GM19455 (cell line): ENCODE results near the gene KLRC4.
"Not testable (repeated sequence)": the region's sequence is repeated elsewhere in the genome, so short reads cannot be mapped to it uniquely, and the experiment has no call there.

Source experiments
- ATAC-seq: cut with Tn5 transposase; IDR thresholded peaks from one replicate; pipeline ENCODE4 v1.9.1; 2021; ENCODE audit not compliant: unreplicated experiment

KLRC4 gene

DNA sequence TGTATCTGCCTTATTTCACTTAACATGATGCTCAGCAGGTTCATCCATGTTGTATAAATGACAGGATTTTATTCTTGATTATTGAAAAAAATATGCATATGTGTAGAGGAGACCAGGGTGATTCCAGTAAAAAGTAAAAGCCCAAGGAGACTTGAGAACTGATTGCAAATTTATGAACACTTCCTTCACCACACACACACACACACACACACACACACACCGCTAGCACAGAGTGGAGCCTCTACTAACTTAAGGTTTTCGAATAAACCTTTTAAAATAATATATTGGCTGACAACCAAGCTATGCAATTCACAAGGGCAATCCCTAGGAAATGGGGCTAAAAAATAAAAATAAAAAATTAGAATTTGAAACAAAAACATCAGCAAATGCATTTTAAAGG lies 11.4 kb downstream of the KLRC4 start:
- ATAC-seq = no peak

DNA sequence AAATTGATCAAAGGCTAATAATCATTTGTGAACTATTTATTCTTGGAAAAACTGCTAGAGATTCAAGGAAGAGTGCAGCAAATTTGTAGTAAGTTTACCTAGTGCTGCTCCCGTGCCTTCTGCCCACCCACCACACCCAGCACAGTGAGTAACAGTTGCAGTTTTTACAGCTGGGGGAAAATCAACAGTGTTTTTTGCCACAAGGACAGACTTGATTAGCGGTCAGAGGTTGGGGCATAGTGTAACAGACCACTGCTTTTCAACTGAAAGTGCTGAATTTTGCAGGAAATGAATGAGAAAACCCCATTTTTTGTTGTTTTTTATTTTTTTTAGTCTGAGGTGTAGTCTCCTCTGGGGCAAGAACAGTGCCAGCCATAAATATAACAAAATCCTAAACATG lies 12.3 kb downstream of the KLRC4 start:
- ATAC-seq = no peak

- ATAC-seq = not testable (repeated sequence)
Measured at GRCh38 chr12:10396176-10396575, 13.4 kb downstream of the KLRC4 start.

DNA sequence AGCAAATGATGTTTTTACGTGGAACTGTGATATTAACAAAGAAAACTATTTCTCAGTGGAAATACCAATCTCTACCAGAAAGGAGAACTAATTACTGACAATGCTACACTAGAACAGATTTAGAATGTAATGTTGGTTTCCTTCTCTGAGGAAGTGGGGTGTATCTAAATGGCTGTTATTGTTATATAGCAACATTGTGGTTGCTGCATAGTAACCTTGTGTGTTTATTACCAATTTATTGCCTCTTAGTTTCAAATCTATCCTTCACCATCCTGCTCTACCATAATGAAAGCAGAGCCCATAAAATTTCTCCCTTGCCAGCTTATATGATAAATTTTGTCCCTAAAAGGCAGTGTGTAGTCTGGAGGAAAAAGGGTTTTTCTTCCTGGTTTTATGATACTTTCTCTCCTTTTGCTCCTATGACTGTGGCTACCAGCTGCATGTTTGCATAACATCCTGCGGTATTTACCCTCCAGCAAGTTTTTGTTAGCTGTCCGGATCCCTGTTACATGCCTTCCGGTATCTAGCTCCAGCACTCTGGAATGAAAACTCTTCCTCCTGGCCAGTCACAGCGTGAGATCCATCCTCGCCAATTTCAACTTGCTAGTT lies 14.1 kb downstream of the KLRC4 start:
- ATAC-seq = peak; percentile 67

DNA sequence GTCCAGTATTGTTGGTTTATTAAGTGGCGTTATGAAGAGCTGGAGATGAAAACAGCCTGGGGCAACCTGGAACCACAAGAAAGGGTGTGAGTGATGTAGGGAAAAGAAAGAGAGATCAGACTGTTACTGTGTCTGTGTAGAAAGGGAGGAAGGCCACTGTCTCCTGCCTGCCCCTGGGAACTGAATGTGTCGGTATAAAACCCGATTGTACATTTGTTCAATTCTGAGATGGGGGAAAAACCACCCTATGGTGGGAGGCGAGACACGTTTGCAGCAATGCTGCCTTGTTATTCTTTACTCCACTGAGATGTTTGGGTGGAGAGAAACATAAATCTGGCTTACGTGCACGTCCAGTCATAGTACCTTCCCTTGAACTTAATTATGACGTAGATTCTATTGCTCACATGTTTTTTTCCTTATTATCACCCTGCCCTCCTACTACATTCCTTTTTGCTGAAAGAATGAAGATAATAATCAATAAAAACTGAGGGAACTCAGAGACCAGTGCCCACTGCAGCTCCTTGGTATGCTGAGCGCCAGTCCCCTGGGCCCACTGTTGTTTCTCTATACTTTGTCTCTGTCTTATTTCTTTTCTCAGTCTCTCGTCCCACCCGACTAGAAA lies 14.9 kb downstream of the KLRC4 start:
- ATAC-seq = not testable (repeated sequence)

DNA sequence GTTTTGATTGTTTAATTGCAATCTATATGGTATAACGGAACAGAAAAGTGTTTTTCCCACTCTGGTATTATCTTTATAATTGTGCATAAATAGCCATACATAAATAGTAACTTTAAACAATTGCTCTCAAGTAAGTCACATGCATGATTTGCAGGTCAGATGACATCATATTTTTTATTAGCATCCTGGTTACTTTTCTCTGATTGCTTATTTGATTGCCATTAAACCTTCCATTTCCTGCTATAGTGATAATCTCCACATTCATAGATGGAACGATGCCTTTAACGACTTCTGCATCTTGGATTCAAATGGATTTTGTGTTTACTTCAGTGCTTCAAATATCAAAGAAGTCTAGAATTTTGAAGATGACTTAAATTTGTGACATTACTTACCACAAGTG lies 16.3 kb downstream of the KLRC4 start:
- ATAC-seq = no peak

- peak; percentile 55 for ATAC-seq
Measured at GRCh38 chr12:10392394-10392930, 17.1 kb downstream of the KLRC4 start.

DNA sequence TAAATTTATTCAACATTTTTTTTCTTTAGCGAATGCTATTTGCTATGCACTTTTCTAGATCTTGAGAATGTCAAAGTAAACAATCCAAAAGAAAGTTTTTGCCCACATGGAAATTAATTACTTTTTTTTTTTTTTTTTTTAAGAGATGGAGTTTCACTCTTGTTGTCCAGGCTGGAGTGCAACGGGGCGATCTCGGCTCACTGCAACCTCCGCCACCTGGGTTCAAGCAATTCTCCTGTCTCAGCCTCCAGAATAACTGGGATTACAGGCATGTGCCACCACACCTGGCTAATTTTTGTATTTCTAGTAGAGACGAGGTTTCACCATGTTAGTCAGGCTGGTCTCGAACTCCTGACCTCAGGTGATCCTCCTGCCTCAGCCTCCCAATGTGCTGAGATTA lies 18.6 kb downstream of the KLRC4 start:
- not testable (repeated sequence) for ATAC-seq

DNA sequence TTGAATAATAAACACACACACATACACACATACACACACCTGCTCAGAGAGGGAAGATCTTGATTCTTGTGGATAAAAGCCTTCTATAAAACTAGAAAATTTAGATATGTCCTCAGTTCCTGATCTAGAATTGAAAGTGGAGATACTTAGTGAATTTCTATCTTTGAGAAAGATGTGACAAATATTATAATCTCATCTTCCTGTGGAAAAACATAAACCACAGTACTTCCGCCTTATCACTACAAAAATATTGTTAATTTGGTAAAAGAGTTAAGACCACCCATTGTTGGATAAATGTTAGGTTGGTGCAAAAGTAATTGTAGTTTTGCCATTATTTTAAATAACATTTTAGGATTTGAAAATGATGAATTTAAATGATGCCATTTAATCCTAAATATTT lies 19.7 kb downstream of the KLRC4 start, which contains the start of gene KLRK1:
Gene KLRK1, minus strand, starts transcription at position 138 of the 400 bp plus-strand sequence. CDS start 1,231 bp downstream, outside the sequence.
- ATAC-seq = no peak

DNA sequence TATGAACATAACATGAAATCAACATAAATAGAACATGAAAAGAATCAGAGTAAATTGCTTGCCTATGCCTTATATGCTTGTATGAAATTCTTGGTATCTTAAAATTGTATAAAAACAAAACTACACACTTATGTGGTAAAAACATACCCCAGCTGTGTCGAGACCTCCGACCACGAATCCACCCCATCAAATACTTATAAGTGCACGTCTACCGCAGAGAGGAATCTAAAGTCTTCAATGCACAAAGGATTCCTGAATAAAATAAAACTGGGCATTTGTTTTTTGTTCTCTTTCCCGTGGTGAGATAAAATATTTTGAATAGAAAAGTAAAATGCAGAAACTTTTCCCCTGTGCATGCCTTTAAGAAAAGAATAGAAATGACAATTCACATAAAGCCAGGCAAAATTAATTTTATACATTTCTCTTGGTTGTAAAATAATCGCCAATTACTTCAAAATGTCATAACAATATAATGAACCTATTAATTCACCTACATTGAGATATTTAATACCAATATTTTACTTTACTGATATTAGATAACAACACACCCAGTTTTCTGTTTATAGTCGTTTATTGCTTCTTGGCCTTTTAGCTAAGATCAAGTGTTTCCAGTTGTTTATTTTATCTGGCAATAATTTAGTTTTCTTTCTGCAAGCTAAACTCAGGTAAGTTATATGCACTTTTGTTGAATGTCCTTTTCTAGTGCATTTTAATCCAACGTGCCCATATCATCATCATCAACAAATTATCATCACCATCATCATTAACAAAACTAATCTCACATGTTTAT lies 20.7 kb downstream of the KLRC4 start:
- no peak for ATAC-seq

DNA sequence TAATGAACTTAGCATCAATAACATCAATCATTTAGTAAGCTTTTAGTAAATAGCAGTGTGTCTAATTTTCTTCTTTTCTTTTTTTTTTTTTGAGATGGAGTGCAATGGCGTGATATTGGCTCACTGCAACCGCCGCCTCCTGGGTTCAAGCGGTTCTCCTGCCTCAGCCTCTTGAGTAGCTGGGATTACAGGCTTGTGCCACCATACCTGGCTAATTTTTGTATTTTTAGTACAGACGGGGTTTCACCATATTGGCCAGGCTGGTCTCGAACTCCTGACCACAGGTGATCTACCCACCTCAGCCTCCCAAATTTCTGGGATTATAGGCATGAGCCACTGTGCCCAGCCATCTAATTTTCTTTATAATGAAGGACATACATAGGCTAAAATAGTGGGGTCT lies 22.1 kb downstream of the KLRC4 start:
- ATAC-seq = not testable (repeated sequence)

DNA sequence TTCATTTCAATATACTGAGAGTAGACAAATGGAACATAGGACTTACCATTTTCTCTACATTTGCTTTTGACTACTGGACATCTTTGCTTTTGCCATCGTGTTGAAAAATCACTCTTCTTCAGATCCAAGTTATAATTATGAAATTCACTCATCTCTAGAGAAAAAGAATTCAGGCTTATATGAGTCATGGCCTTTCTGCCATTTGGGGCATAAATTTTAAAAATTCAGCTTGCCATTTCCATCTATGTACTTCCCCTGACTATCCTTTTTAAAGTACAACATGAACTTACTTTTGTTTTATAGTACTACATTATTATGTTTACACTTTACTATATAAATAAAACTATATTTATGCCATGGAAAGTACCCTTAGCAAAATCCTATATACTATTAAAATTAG lies 22.7 kb downstream of the KLRC4 start:
- ATAC-seq = no peak

DNA sequence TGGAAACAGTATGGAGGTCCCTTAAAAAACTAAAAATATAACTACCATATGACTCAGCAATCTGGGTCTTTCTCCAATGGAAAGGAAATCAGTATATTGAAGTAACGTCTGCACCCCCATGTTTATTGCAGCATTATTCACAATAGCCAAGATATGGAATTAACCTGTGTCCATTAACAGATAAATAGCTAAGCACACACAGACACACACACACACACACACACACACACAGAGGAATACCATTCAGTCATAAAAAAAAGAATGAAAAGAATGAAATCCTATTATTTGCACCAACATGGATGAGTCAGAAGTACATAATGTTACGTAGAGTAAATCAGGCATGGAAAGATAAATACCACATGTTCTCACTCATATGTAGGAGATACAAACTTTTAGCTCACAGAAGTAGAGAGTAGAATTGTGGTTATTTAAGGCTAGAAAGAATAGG lies 24.4 kb downstream of the KLRC4 start:
- ATAC-seq = no peak

DNA sequence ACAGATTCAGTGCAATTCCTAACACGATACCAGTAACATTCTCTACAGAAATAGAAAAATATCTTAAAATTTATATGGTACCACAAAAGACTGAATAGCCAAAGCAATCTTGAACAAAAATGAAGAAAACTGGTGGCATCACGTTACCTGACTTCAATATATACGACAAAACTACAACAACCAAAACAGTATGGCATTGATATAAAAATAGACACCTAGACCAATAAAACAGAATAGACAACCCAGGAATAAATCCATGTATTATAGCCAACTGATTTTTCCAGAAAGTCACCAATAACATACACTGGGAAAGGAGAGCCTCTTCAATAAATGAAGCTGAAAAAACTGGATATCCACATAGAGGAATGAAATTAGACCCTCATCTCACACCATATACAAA lies 25.4 kb downstream of the KLRC4 start:
- no peak for ATAC-seq

GRCh38 chr12:10381928-10382628 lies 27.5 kb downstream of the KLRC4 start:
- ATAC-seq = no peak

DNA sequence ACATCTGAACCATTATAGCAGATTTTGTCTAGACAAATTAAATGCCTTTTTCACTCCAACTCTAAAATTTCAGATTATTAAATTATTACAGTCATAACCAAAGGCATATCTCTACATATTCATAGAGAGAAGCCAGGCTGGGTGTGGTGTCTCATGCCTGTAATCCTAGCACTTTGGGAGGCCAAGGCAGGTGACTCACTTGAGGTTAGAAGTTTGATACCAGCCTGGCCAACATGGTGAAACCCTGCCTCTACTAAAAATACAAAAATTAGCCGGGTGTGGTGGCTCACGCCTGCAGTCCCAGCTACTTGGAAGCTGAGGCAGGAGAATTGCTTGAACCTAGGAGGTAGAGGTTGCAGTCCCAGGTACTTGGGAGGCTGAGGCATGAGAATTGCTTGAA lies 30.8 kb downstream of the KLRC4 start:
- ATAC-seq = not testable (repeated sequence)

- ATAC-seq = no peak
Measured at GRCh38 chr12:10374624-10375018, 34.9 kb downstream of the KLRC4 start.

GRCh38 chr12:10372559-10372958 lies 37.0 kb downstream of the KLRC4 start:
- no peak for ATAC-seq

DNA sequence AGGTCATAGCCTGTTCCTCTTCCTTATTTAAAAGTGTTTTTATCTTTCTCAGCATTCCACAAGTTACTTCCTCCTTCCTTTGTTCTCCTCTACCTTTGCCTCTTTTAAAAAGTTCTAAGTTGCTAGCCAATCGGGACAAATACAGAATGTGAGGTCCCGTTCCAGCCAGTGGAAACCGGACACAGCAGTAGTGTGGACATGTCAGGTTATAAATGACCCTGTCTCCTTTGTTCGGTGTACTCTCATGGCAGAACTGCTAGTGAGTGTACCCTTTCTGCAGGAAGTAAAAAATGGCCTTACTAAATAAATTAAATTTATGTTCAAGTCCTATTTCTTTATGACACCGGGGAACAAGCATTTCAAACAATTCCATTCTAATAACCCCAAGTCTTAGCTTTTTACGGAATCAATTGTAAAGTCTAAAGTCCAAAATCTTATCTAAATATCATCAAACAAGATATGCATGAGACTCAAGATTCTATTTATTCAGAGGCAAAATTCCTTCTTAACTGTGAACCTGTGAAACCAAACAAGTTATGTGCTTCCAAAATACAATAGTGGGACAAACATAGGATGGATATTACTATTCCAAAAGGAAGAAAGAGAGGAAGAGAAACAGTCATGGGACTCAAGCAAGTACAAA lies 37.5 kb downstream of the KLRC4 start:
- ATAC-seq = not testable (repeated sequence)

GRCh38 chr12:10369557-10370415 lies 39.8 kb downstream of the KLRC4 start:
- no peak for ATAC-seq
